Testis (tissue), 2 donors: ENCODE data around the gene CGNL1.

ENCODE experiments used
- POLR2A ChIP-seq: fragments of 450-650 bp; IDR thresholded peaks from one replicate; pipeline ENCODE4 v1.6.1; 2017; ENCODE audit warnings: antibody characterized with exemption, mild to moderate bottlenecking, moderate library complexity
- TF ChIP-seq, protein P1 (sequence below), 3 experiments: fragments of 450-650 bp in 2 of 3; fragments of 200-600 bp in 1 of 3; sonication (generic) in 1 of 3; IDR thresholded peaks; one replicate each; pipeline ENCODE4 v1.5.1; 2016 to 2019; ENCODE audit warnings: antibody characterized with exemption in 3 of 3, mild to moderate bottlenecking in 2 of 3, moderate library complexity in 1 of 3

DNA sequence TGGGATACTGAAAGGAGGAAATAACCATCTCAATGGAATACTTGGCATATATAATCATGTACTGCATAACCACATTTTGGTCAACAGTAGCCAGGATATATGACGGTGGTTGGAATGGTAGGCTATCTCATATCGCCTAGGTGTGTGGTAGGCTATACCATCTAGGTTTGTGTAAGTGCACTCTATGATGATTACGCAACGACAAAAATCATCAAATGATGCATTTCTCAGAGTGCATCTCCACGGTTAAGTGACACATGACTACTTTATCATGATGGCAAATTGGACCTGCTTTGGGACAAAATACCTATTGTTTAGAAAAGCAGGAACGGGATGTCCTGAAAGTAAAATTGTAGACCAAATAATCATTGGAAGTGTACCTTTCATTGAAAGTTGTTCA is 218.2 kb downstream of the CGNL1 start:
- TF ChIP-seq, protein P1, sequence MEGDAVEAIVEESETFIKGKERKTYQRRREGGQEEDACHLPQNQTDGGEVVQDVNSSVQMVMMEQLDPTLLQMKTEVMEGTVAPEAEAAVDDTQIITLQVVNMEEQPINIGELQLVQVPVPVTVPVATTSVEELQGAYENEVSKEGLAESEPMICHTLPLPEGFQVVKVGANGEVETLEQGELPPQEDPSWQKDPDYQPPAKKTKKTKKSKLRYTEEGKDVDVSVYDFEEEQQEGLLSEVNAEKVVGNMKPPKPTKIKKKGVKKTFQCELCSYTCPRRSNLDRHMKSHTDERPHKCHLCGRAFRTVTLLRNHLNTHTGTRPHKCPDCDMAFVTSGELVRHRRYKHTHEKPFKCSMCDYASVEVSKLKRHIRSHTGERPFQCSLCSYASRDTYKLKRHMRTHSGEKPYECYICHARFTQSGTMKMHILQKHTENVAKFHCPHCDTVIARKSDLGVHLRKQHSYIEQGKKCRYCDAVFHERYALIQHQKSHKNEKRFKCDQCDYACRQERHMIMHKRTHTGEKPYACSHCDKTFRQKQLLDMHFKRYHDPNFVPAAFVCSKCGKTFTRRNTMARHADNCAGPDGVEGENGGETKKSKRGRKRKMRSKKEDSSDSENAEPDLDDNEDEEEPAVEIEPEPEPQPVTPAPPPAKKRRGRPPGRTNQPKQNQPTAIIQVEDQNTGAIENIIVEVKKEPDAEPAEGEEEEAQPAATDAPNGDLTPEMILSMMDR (IDR thresholded peaks at IDR 0.05): no peak
- no peak for TF ChIP-seq POLR2A
